IPS-18a (cell line): ENCODE results near the gene ADAMTS18.

ENCODE experiments used
- H3K27ac ChIP-seq: one replicate; pipeline ENCODE4 v1.5.1; 2013; ENCODE audit warnings: low read length
- H3K27me3 ChIP-seq: one replicate; pipeline ENCODE4 v1.6.1; 2013; ENCODE audit warnings: mild to moderate bottlenecking, low read length; ENCODE audit not compliant: control insufficient read depth, insufficient read depth
- H3K36me3 ChIP-seq: one replicate; pipeline ENCODE4 v1.6.1; 2013; ENCODE audit warnings: low read depth, low read length; ENCODE audit not compliant: control insufficient read depth
- H3K4me1 ChIP-seq: one replicate; pipeline ENCODE4 v1.6.1; 2013; ENCODE audit warnings: low read depth, low read length; ENCODE audit not compliant: control insufficient read depth
- H3K4me3 ChIP-seq: one replicate; pipeline ENCODE4 v1.5.1; 2013; ENCODE audit warnings: low read length
- H3K9ac ChIP-seq: one replicate; pipeline ENCODE4 v1.6.1; 2013; ENCODE audit warnings: mild to moderate bottlenecking, low read length, moderate library complexity
- H3K9me3 ChIP-seq: one replicate; pipeline ENCODE4 v1.6.1; 2013; ENCODE audit warnings: low read depth, low read length; ENCODE audit not compliant: control insufficient read depth

ADAMTS18 gene

GRCh38 chr16:77322757-77323156, 112.1 kb downstream of the ADAMTS18 start:
- Histone ChIP-seq H3K9me3 (no peaks in the 10 kb centered on the region), H3K9ac (no peak overlapping the region), H3K4me3 (no peak overlapping the region), H3K27ac (no peak overlapping the region), H3K27me3 (no peaks in the 10 kb centered on the region), H3K4me1 (no peaks in the 10 kb centered on the region), H3K36me3 (no peaks in the 10 kb centered on the region)

GRCh38 chr16:77317059-77317458, 117.8 kb downstream of the ADAMTS18 start:
- Histone ChIP-seq H3K9me3 (no peaks in the 10 kb centered on the region), H3K27ac (no peak overlapping the region), H3K36me3 (no peaks in the 10 kb centered on the region), H3K4me1 (no peaks in the 10 kb centered on the region), H3K27me3 (no peaks in the 10 kb centered on the region), H3K4me3 (no peak overlapping the region), H3K9ac (no peak overlapping the region)

GRCh38 chr16:77310877-77311276, 124.0 kb downstream of the ADAMTS18 start:
- Histone ChIP-seq H3K36me3 (no peaks in the 10 kb centered on the region), H3K27me3 (no peaks in the 10 kb centered on the region), H3K9ac (no peak overlapping the region), H3K27ac (no peak overlapping the region), H3K9me3 (no peaks in the 10 kb centered on the region), H3K4me1 (no peaks in the 10 kb centered on the region), H3K4me3 (no peak overlapping the region)

- Histone ChIP-seq H3K9me3 (no peaks in the 10 kb centered on the region), H3K4me1 (no peaks in the 10 kb centered on the region), H3K9ac (no peak overlapping the region), H3K27ac (no peak overlapping the region), H3K36me3 (no peaks in the 10 kb centered on the region), H3K4me3 (no peak overlapping the region), H3K27me3 (no peaks in the 10 kb centered on the region)
Observed at GRCh38 chr16:77308163-77308561, 126.7 kb downstream of the ADAMTS18 start.

GRCh38 chr16:77307426-77308162, 127.2 kb downstream of the ADAMTS18 start:
- no peaks in the 10 kb centered on the region for H3K27me3 ChIP-seq
- no peaks in the 10 kb centered on the region for H3K4me1 ChIP-seq
- H3K36me3 ChIP-seq: no peaks in the 10 kb centered on the region
- H3K9me3 ChIP-seq: no peaks in the 10 kb centered on the region
- H3K9ac ChIP-seq: no peak overlapping the region
- H3K4me3 ChIP-seq: no peak overlapping the region
- H3K27ac ChIP-seq: no peak overlapping the region

- no peaks in the 10 kb centered on the region for H3K4me1 ChIP-seq
- H3K9ac ChIP-seq: no peak overlapping the region
- no peaks in the 10 kb centered on the region for H3K9me3 ChIP-seq
- H3K27ac ChIP-seq: no peak overlapping the region
- no peaks in the 10 kb centered on the region for H3K36me3 ChIP-seq
- H3K27me3 ChIP-seq: no peaks in the 10 kb centered on the region
- H3K4me3 ChIP-seq: no peak overlapping the region
Observed at GRCh38 chr16:77306075-77306474, 128.8 kb downstream of the ADAMTS18 start.

GRCh38 chr16:77304877-77305276, 130.0 kb downstream of the ADAMTS18 start:
- Histone ChIP-seq H3K4me1 (no peaks in the 10 kb centered on the region), H3K4me3 (no peak overlapping the region)

GRCh38 chr16:77304134-77304533, 130.7 kb downstream of the ADAMTS18 start:
- H3K36me3 ChIP-seq: no peaks in the 10 kb centered on the region
- H3K4me3 ChIP-seq: no peak overlapping the region
- H3K9me3 ChIP-seq: no peaks in the 10 kb centered on the region
- H3K27me3 ChIP-seq: no peaks in the 10 kb centered on the region
- no peak overlapping the region for H3K27ac ChIP-seq
- no peak overlapping the region for H3K9ac ChIP-seq
- H3K4me1 ChIP-seq: no peaks in the 10 kb centered on the region

More at GRCh38 chr16:77304877-77305276, 130.0 kb downstream of the ADAMTS18 start:
- H3K27ac ChIP-seq: no peak overlapping the region
- H3K9me3 ChIP-seq: no peaks in the 10 kb centered on the region
- H3K27me3 ChIP-seq: no peaks in the 10 kb centered on the region
- H3K9ac ChIP-seq: no peak overlapping the region
- no peaks in the 10 kb centered on the region for H3K36me3 ChIP-seq

- Histone ChIP-seq H3K4me1 (no peaks in the 10 kb centered on the region), H3K27me3 (no peaks in the 10 kb centered on the region), H3K9me3 (no peaks in the 10 kb centered on the region), H3K9ac (no peak overlapping the region), H3K27ac (no peak overlapping the region), H3K4me3 (no peak overlapping the region), H3K36me3 (no peaks in the 10 kb centered on the region)
Observed at GRCh38 chr16:77302674-77303073, 132.2 kb downstream of the ADAMTS18 start.

GRCh38 chr16:77302249-77302648, 132.6 kb downstream of the ADAMTS18 start:
- Histone ChIP-seq H3K4me1 (no peaks in the 10 kb centered on the region), H3K36me3 (no peaks in the 10 kb centered on the region), H3K9me3 (no peaks in the 10 kb centered on the region), H3K9ac (no peak overlapping the region), H3K27ac (no peak overlapping the region), H3K27me3 (no peaks in the 10 kb centered on the region), H3K4me3 (no peak overlapping the region)

- no peak overlapping the region for H3K9ac ChIP-seq
- H3K27me3 ChIP-seq: no peaks in the 10 kb centered on the region
- no peak overlapping the region for H3K4me3 ChIP-seq
- no peaks in the 10 kb centered on the region for H3K4me1 ChIP-seq
- H3K36me3 ChIP-seq: no peaks in the 10 kb centered on the region
- H3K9me3 ChIP-seq: no peaks in the 10 kb centered on the region
- H3K27ac ChIP-seq: no peak overlapping the region
Observed at GRCh38 chr16:77300256-77300655, 134.6 kb downstream of the ADAMTS18 start.

GRCh38 chr16:77299395-77299794, 135.4 kb downstream of the ADAMTS18 start:
- no peaks in the 10 kb centered on the region for H3K4me1 ChIP-seq
- H3K4me3 ChIP-seq: no peak overlapping the region
- H3K27ac ChIP-seq: no peak overlapping the region
- H3K9me3 ChIP-seq: no peaks in the 10 kb centered on the region
- no peak overlapping the region for H3K9ac ChIP-seq
- no peaks in the 10 kb centered on the region for H3K27me3 ChIP-seq
- H3K36me3 ChIP-seq: no peaks in the 10 kb centered on the region
